DND-41 (cell line): ENCODE data around the gene ITGA1.

Experiments
- CTCF ChIP-seq: IDR thresholded peaks from 2 replicates; pipeline ENCODE4 v1.5.1; 2012; ENCODE audit warnings: borderline replicate concordance, low read length, moderate library complexity, mild to moderate bottlenecking; ENCODE audit not compliant: poor library complexity, severe bottlenecking; ENCODE audit errors: extremely low read depth
- EZH2 ChIP-seq: IDR thresholded peaks from 3 replicates; pipeline ENCODE4 v1.6.1; 2012; ENCODE audit warnings: borderline replicate concordance, low read depth, mild to moderate bottlenecking, moderate library complexity, low read length, inconsistent platforms; ENCODE audit not compliant: severe bottlenecking

GRCh38 chr5:52896534-52897237 lies 109.0 kb downstream of the ITGA1 start:
- no peak for TF ChIP-seq CTCF
- TF ChIP-seq EZH2: no peak
